Left lung (tissue), 10 donors: ENCODE results near the gene WWC1. TPM values are rescaled to one million over a fixed set of nuclear protein-coding genes. Genes with fewer than 3 reads are reported as not detected.

ENCODE experiments used
- ATAC-seq: fragments of 200-7000 bp; cut with Tn5 transposase; one replicate; pipeline ENCODE4 v1.9.1; 2020; ENCODE audit warnings: moderate library complexity
- DNase-seq, 4 donors: peaks; one replicate each; pipeline ENCODE4 v3.0.0-alpha.2; 2013 to 2020
- H3K27ac ChIP-seq, 2 donors: fragments of 200-600 bp; sonication (generic) in 1 of 2; one replicate each; pipeline versions ENCODE4 v1.5.0 to v1.8.0; 2020 to 2021
- H3K27me3 ChIP-seq, 2 donors: fragments of 200-600 bp; sonication (generic) in 1 of 2; one replicate each; pipeline versions ENCODE4 v1.5.0 to v1.8.0; 2020 to 2021
- H3K36me3 ChIP-seq, 2 donors: fragments of 200-600 bp; sonication (generic) in 1 of 2; one replicate each; pipeline versions ENCODE4 v1.5.0 to v1.8.0; 2020 to 2021
- H3K4me1 ChIP-seq, 2 donors: fragments of 200-600 bp; one replicate each; pipeline ENCODE4 v1.8.0; 2021
- H3K4me3 ChIP-seq, 2 donors: fragments of 200-600 bp; sonication (generic) in 1 of 2; one replicate each; pipeline versions ENCODE4 v1.5.0 to v1.8.0; 2020 to 2021; ENCODE audit warnings: mild to moderate bottlenecking in 1 of 2
- H3K9me3 ChIP-seq, 2 donors: fragments of 200-600 bp; sonication (generic) in 1 of 2; one replicate each; pipeline versions ENCODE4 v1.5.0 to v1.8.0; 2020 to 2021
- CTCF ChIP-seq, 2 donors: fragments of 200-600 bp; sonication (generic) in 1 of 2; IDR thresholded peaks; one replicate each; pipeline versions ENCODE4 v1.5.0 to v1.8.0; 2021; ENCODE audit warnings: antibody characterized with exemption in 2 of 2
- intact Hi-C, 2 donors: fragments of 100-400 bp; cut with DNase I; formaldehyde crosslinking; loops; one replicate each; pipeline versions ENCODE4 v1.11.2 to v1.14.2; 2022
- polyA plus RNA-seq, 6 donors: library from polyadenylated mRNA; unstranded; fragments of 120-200 nt; gene quantifications; one replicate each; pipeline ENCODE4 v1.2.1, GENCODE V29; 2013; ENCODE audit not compliant: insufficient read length in 6 of 6
- total RNA-seq, 2 donors: library from RNA; stranded (reverse); fragmentation: NEBNext Ultra II Directional; extraction: Animal tissue kit (Norgen Biotek cat#: 25700); gene quantifications; one replicate each; pipeline ENCODE4 v1.2.1, GENCODE V29; 2021
- donor health status: DM: no; HTN: yes; CAD: no.
- donor health status: DM: no; HTN: no; CAD: no.

The WWC1 gene
- total and polyA plus RNA-seq, 8 donors, result 59.6 to 128 (median 86.1) TPM

GRCh38 chr5:168455201-168455600 is 163.8 kb downstream of the WWC1 start:
- intact Hi-C loops, result no loop called here
- ATAC-seq, result no peak
- H3K9me3 ChIP-seq, result no peaks in the 10 kb centered on the region
- no peaks in the 10 kb centered on the region for H3K4me1 ChIP-seq
- no peaks in the 10 kb centered on the region for H3K27me3 ChIP-seq
- peaks cover 0 to 32% of the 10 kb centered on the region in 2 donors for H3K36me3 ChIP-seq
- no peak overlapping the region for H3K27ac ChIP-seq
- TF ChIP-seq CTCF (IDR thresholded peaks at IDR 0.05), result no peak
- H3K4me3 ChIP-seq, result no peak overlapping the region
- DNase-seq, result no peak

- Histone ChIP-seq H3K4me1 (no peaks in the 10 kb centered on the region), H3K27ac (no peak overlapping the region), H3K4me3 (no peak overlapping the region), H3K27me3 (no peaks in the 10 kb centered on the region), H3K9me3 (no peaks in the 10 kb centered on the region), H3K36me3 (peaks cover 0 to 39% of the 10 kb centered on the region in 2 donors)
- no peak for ATAC-seq
- intact Hi-C loops, result no loop called here
- TF ChIP-seq CTCF (IDR thresholded peaks at IDR 0.05), result no peak
- DNase-seq, result no peak
Measured at GRCh38 chr5:168457542-168457941, 166.1 kb downstream of the WWC1 start.

- DNase-seq (no peak), ATAC-seq (no peak)
- intact Hi-C loops, result no loop called here
- Histone ChIP-seq H3K4me3 (no peak overlapping the region), H3K4me1 (no peaks in the 10 kb centered on the region), H3K9me3 (no peaks in the 10 kb centered on the region), H3K27me3 (no peaks in the 10 kb centered on the region), H3K27ac (no peak overlapping the region), H3K36me3 (peaks cover 0 to 39% of the 10 kb centered on the region in 2 donors)
- TF ChIP-seq CTCF (IDR thresholded peaks at IDR 0.05), result no peak
Measured at GRCh38 chr5:168460606-168461005, 169.2 kb downstream of the WWC1 start.

GRCh38 chr5:168463081-168463480 is 171.6 kb downstream of the WWC1 start:
- Histone ChIP-seq H3K27me3 (no peaks in the 10 kb centered on the region), H3K4me1 (no peaks in the 10 kb centered on the region), H3K27ac (no peak overlapping the region), H3K36me3 (peaks cover 0 to 30% of the 10 kb centered on the region in 2 donors), H3K4me3 (no peak overlapping the region), H3K9me3 (no peaks in the 10 kb centered on the region)
- ATAC-seq, result no peak
- DNase-seq, result no peak
- intact Hi-C loops, result no loop called here
- TF ChIP-seq CTCF (IDR thresholded peaks at IDR 0.05), result no peak

- Histone ChIP-seq H3K36me3 (peaks cover 0 to 30% of the 10 kb centered on the region in 2 donors), H3K9me3 (no peaks in the 10 kb centered on the region), H3K4me3 (no peak overlapping the region), H3K4me1 (no peaks in the 10 kb centered on the region), H3K27ac (no peak overlapping the region), H3K27me3 (no peaks in the 10 kb centered on the region)
- intact Hi-C loops, result no loop called here
- DNase-seq (no peak), ATAC-seq (no peak)
- no peak for TF ChIP-seq CTCF (IDR thresholded peaks at IDR 0.05)
Measured at GRCh38 chr5:168464214-168464613, 172.8 kb downstream of the WWC1 start.
